ENCODE data around the gene ATAD3C. TPM values are rescaled to one million over a fixed set of nuclear protein-coding genes. Genes with fewer than 3 reads are reported as not detected.
A peak's percentile ranks its signal among the peaks of the same experiment; 100 is the strongest.
"Not testable (repeated sequence)": the region's sequence is repeated elsewhere in the genome, so short reads cannot be mapped to it uniquely, and the experiment has no call there.

The ATAD3C gene
- total RNA-seq, 1 donor from 2014 or later, result 0.26 TPM

DNA sequence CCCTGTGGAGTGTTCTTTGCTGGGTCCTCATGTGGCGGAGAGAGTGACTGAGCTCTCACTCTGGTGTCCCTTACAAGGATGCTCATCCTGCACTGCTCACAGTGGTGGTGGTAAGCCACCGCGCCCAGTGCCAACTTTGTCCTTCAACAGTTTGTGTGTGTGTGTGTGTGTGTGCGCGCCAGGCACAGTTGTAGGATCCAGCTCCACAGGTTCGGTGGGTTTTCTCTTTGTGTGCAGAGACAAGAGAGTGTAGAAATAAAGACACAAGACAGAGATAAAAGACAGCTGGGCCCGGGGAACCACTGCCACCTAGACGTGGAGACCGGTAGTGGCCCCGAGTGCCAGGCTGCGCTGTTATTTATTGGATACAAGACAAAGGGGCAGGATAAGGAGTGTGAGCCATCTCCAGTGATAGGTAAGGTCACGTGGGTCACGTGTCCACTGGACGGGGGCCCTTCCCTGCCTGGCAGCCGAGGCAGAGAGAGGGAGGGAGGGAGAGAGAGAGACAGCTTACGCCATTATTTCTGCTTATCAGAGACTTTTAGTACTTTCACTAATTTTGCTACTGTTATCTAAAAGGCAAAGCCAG, 55.4 kb downstream of the ATAD3C start:
- not testable (repeated sequence) for H3K36me3 ChIP-seq (ENCODE audit: control insufficient read depth, insufficient read depth, low read length); FAIRE-seq; H3K27me3 ChIP-seq (ENCODE audit: control insufficient read depth, insufficient read depth, low read length); H3K4me3 ChIP-seq (ENCODE audit: low read depth, low read length)
- DNase-seq (ENCODE audit: low read depth), result peak; percentile 58
- TF ChIP-seq, protein P1, sequence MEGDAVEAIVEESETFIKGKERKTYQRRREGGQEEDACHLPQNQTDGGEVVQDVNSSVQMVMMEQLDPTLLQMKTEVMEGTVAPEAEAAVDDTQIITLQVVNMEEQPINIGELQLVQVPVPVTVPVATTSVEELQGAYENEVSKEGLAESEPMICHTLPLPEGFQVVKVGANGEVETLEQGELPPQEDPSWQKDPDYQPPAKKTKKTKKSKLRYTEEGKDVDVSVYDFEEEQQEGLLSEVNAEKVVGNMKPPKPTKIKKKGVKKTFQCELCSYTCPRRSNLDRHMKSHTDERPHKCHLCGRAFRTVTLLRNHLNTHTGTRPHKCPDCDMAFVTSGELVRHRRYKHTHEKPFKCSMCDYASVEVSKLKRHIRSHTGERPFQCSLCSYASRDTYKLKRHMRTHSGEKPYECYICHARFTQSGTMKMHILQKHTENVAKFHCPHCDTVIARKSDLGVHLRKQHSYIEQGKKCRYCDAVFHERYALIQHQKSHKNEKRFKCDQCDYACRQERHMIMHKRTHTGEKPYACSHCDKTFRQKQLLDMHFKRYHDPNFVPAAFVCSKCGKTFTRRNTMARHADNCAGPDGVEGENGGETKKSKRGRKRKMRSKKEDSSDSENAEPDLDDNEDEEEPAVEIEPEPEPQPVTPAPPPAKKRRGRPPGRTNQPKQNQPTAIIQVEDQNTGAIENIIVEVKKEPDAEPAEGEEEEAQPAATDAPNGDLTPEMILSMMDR (IDR thresholded peaks at IDR 0.05; ENCODE audit: insufficient read depth, low read length, severe bottlenecking), result peak; percentile 72

DNA sequence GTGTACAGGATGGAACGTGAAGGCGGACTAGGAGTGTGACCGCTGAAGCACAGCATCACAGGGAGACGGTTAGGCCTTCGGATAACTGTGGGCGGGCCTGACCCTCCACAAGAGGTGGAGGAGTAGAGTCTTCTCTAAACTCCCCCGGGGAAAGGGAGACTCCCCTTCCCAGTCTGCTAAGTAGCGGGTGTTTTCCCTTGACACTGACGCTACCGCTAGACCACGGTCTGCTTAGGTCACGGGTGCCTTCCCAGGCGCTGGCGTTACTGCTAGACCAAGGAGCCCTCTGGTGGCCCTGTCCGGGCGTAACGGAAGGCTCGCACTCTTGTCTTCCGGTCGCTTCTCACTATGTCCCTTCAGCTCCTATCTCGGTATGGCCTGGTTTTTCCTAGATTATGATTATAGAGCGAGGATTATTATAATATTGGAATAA, 55.9 kb downstream of the ATAD3C start:
- not testable (repeated sequence) for FAIRE-seq; H3K36me3 ChIP-seq (ENCODE audit: control insufficient read depth, insufficient read depth, low read length); H3K27me3 ChIP-seq (ENCODE audit: control insufficient read depth, insufficient read depth, low read length); H3K4me3 ChIP-seq (ENCODE audit: low read depth, low read length); DNase-seq (ENCODE audit: low read depth)
- TF ChIP-seq, protein P1 (IDR thresholded peaks at IDR 0.05; ENCODE audit: insufficient read depth, low read length, severe bottlenecking), result peak; percentile 22

DNA sequence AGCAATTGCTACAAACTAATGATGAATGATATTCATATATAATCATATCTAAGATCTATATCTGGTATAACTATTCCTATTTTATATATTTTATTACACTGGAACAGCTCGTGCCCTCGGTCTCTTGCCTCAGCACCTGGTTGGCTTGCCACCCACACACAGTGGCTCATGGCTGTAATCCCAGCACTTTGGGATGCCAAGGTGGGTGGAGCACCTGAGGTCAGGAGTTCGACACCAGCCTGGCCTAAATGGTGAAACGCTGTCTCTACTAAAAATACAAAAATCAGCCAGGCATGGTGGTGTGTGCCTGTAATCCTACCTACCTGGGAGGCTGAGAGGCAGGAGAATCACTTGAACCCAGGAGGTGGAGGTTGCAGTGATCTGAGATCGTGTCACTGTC, 56.3 kb downstream of the ATAD3C start:
- not testable (repeated sequence) for H3K27me3 ChIP-seq (ENCODE audit: control insufficient read depth, insufficient read depth, low read length); H3K4me3 ChIP-seq (ENCODE audit: low read depth, low read length); H3K36me3 ChIP-seq (ENCODE audit: control insufficient read depth, insufficient read depth, low read length); DNase-seq (ENCODE audit: low read depth); FAIRE-seq

DNA sequence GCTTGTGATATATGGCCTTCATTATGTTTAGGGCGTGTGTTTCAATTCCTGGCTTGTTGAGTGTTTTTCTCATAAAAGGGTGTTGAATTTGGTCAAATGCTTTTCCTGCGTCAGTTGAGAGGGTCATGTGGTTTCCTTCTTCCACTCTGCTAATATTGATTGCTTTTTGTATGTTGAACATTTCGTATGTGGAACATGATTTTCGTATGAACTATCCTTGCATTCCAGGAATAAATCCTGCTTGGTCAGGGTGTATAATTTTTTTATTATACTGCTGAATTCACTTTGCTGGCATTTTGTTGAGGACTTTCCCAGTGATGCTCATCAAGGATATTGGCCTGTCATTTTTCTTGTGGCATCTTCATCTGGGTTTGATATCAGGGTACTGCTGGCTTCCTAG, 57.8 kb downstream of the ATAD3C start:
- no peaks in the 10 kb centered on the region for H3K27me3 ChIP-seq (ENCODE audit: control insufficient read depth, insufficient read depth, low read length)
- no peak overlapping the region for H3K4me3 ChIP-seq (ENCODE audit: low read depth, low read length)
- DNase-seq (ENCODE audit: low read depth) (no peak), FAIRE-seq (no peak)
- no peaks in the 10 kb centered on the region for H3K36me3 ChIP-seq (ENCODE audit: control insufficient read depth, insufficient read depth, low read length)
- TF ChIP-seq, protein P1 (IDR thresholded peaks at IDR 0.05; ENCODE audit: insufficient read depth, low read length, severe bottlenecking), result no peak

DNA sequence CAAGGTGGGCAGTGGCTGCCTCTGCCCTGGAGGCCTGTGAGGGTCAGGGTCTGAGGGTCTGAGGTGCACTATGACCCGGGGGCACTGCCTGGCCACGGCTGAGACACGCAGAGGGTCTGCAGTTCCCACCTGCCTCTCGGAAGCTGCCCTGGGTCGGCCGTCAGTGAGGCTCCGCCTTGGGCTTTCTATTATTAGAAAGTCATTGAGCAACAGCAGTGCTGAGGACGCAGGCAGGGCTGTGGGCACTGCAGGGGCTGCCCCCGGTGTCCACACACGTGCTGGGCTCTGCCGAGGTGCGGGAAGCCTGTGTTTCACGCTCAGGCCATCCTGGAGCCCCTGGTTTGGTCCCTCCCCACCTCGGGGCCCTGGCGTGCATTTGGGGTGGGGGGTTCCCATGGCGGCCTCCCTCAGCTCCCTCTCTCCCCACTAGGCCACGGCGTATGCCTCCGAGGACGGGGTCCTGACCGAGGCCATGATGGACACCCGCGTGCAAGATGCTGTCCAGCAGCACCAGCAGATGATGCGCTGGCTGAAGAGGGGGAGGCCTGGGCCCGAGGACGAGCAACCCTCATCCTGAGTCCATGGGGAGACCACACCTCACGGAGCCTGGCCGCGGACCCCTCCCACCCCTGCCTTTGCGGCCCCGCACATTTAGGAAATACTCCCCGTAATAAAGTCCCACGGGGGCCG, 59.4 kb downstream of the ATAD3C start:
- not testable (repeated sequence) for H3K36me3 ChIP-seq (ENCODE audit: control insufficient read depth, insufficient read depth, low read length); H3K27me3 ChIP-seq (ENCODE audit: control insufficient read depth, insufficient read depth, low read length); DNase-seq (ENCODE audit: low read depth); H3K4me3 ChIP-seq (ENCODE audit: low read depth, low read length); FAIRE-seq

DNA sequence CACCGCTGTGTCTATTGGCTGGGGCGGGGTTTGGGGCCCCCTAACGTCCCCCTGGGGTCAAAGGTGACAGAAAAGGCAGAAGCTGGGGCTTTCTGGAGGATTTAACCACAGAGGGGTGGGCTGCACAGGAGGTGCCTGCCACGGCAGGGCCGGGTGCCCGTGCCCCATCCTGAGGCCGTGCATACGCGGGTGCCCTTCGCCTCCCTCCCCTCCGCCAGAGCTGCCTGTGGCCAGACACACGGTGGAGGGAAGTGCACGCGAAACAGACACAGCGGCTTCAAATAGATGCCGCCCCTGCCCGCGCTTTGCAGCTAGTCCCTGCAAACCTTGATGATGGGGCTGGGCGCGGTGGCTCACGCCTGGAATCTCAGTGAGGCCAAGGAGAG, 60.0 kb downstream of the ATAD3C start:
- H3K36me3 ChIP-seq (ENCODE audit: control insufficient read depth, insufficient read depth, low read length); H3K27me3 ChIP-seq (ENCODE audit: control insufficient read depth, insufficient read depth, low read length); H3K4me3 ChIP-seq (ENCODE audit: low read depth, low read length); FAIRE-seq; DNase-seq (ENCODE audit: low read depth): not testable (repeated sequence)

DNA sequence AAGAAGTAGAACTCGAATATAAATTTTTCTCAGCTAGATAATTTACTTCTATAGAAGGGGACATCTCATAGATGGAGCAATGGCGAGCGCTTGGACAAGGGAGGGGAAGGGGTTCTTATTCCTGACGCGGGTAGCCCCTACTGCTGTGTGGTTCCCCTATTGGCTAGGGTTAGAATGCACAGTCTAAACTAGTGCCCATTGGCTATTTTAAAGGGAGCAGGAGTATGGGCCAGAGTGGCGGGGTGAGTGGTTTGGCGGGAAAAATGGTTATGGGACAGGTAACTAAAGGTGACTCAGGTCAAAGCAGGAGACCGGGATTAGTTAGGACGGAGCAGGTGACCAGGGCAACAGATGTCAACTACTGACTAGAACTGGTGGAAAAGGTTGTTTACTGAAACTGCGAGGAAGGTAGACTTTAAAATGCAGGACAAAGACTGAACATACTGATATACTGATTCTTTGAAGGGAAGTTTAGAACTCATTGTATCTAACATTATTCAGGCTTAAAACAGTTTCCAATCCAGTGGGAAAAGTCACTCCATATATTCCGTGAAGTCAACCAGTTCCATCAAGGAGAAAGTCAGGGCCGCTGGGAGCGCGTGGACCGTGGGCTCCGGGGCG, 61.5 kb downstream of the ATAD3C start:
- TF ChIP-seq, protein P1 (IDR thresholded peaks at IDR 0.05; ENCODE audit: insufficient read depth, low read length, severe bottlenecking), result no peak
- Histone ChIP-seq H3K4me3 (ENCODE audit: low read depth, low read length) (peak overlapping the region; percentile 88), H3K36me3 (ENCODE audit: control insufficient read depth, insufficient read depth, low read length) (no peaks in the 10 kb centered on the region), H3K27me3 (ENCODE audit: control insufficient read depth, insufficient read depth, low read length) (no peaks in the 10 kb centered on the region)
- DNase-seq (ENCODE audit: low read depth) (peak; percentile 36), FAIRE-seq (no peak)

All from bronchial epithelial cell (primary cell).